GM21367 (cell line): Measurements from ENCODE around the gene ANGPTL2.

Experiments
- ATAC-seq: cut with Tn5 transposase; IDR thresholded peaks from one replicate; pipeline ENCODE4 v1.9.1; 2021; ENCODE audit not compliant: unreplicated experiment

Gene ANGPTL2

DNA sequence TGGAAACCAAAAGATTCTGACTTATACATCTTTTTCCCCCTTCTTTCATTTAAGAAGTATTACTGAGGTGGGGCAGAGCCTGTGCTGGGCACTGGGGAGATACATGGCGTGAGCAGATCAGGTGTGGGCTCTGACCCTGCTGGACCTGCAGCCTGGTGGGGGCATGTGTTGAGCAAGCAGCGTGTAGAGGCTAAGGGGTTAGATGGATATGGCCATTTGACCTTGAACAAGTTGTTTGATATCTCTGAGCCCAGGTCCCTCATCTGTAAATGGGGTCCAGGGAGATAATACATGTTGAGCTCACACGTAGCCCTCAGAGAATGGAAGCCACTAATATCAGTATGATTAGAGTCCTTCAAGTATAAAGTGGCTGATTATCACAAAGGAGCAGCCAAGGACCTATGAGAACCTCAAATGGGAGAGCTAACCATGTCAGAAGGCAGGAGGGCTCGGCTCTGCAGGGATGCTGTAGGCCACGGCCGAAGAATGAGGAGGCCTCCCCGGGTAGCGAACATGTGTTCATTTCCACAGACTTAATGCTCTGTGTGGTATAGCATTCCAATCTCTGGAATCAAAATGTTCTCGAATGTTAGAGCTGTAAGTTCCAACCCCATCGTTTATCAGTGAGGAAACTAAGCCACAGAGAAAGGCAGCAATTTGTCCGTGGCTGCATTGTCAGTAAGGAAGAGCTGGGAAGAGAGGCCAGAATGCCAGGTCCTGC is 15.4 kb upstream of the ANGPTL2 start:
- ATAC-seq: no peak

GRCh38 chr9:127136880-127137639 is 14.6 kb upstream of the ANGPTL2 start:
- no peak for ATAC-seq

- no peak for ATAC-seq
Observed at GRCh38 chr9:127136081-127136879, 13.8 kb upstream of the ANGPTL2 start.

DNA sequence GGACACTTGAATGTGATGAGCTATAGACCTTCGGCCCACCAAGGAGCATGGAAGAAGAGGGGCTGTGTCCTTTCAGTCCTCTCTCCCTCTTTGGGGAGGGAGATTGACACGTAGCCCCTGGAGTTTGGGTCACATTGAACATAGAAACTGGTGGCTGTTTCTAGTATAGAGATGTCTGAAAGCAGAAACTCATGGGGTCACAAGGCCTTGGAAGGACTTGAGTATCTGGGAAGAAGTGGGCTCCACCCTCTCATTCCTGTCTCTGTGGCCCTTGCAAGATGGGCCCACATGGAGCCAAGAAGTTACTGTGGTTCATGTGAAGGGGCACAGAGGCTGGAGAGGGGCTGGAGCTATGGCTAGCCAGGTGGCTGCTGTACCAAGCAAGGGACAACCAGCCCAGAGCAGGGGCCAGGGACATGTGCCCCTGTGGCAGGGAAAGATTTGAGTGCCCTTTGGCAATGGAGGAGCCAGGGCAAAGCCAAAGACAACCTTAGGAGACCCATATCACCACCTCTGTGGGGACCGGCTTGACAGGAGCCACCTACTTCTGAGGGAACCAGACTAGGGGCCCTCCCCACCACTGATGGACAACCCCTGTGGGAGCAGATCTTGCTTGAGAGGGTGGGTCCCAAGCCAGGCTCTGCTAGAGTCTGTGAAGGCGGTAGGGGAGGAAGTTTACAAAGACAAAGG is 12.8 kb upstream of the ANGPTL2 start:
- no peak for ATAC-seq

GRCh38 chr9:127133739-127134167 is 11.3 kb upstream of the ANGPTL2 start:
- no peak for ATAC-seq

GRCh38 chr9:127132921-127133647 is 10.6 kb upstream of the ANGPTL2 start:
- ATAC-seq: no peak

- ATAC-seq: no peak
Observed at GRCh38 chr9:127132375-127132774, 9.9 kb upstream of the ANGPTL2 start.

- ATAC-seq: no peak
Observed at GRCh38 chr9:127131871-127132270, 9.4 kb upstream of the ANGPTL2 start.

DNA sequence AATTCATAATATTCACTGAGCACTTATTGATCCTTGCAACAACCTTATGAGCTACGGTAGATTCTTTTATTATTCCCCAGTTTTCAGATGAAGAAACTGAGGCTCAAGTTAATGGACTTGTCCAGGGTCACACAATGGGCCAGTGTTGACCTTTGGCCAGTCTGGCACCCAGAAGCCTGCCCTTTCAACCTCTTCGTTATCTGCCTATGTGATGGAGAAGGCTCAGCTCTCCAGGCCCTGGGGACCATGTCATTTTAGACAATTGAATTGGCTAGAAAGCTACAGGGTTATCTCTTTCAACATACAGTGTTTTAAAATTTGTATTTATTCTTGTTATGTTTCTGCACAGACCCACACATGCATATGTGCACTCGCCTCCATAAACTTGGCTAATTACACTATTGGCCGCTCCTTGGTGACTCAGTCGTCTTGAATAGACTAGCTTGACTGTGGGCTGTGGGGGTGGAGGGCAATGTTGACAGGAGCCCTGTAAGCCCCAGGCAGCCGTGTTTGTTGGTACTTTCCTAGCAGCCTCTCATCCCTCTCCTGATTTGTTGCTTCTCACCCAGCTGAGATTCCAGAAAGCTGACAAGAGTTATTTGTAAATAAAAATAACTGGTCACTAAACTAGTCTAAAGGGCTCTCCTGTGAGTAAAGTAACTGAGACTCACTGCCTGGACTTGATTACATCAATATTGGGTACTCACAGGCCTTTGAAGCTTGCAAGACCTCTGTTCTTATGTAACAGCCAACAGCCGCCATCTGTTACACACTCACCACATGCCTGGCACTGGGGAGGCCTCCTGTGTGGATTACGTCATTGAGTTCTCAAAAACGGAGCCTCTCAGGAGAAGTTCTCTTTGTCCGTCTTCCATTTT is 8.5 kb upstream of the ANGPTL2 start:
- no peak for ATAC-seq

- ATAC-seq: no peak
Observed at GRCh38 chr9:127130235-127130634, 7.8 kb upstream of the ANGPTL2 start.

- no peak for ATAC-seq
Observed at GRCh38 chr9:127129718-127130085, 7.3 kb upstream of the ANGPTL2 start.

DNA sequence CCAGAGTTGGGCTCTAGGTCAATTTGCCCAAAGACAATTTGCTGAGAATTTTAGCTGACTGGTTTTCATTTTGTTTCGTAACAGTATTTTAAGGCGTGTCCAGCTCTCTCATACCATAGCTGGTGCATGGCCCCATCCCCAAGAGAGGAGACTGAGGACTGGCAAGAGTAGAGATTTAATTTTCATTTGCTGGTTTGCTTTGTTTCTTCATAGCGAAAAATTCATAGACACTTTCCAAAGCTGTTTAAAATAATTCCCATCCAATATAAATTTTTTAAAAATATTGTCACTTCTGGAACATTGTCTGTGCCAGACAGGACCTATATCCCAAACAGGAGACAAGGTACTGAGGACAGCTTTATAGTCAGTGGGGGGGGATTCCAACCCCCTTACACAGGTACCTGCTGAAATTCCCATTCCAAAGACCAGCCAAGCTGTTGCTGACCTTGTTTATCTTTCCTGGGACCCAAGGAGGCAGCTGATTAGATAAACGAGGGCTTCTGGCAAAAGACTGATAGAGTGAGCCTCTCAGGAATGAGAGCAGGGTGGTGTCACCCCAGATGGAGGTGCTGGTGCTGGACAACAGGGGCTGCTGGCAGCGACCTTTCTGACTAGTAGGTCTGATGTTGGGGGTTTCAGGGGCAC is 6.8 kb upstream of the ANGPTL2 start:
- no peak for ATAC-seq

GRCh38 chr9:127128341-127129072 is 6.1 kb upstream of the ANGPTL2 start:
- no peak for ATAC-seq

GRCh38 chr9:127126971-127127370 is 4.5 kb upstream of the ANGPTL2 start:
- no peak for ATAC-seq

DNA sequence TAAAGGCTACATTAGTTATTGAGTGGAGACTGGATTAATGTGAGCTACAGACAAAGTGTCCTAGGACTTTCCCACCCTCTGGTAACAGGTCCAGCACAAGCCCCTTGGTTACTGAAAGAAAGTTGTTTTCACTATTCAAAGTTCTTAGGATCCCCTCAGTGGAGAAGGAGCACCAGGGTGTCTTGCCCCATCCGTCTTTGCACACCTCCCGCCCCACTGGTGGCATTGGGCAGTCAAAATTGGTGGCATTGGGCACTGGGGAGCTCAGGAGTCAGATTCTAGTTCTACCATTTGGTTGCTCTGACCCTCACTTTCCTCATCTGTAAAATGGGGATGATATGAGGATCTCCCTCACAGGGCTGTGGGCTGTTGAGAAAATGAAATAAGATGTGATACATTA is 2.4 kb upstream of the ANGPTL2 start:
- ATAC-seq: no peak

GRCh38 chr9:127124111-127124531 is 1.7 kb upstream of the ANGPTL2 start:
- ATAC-seq: no peak

GRCh38 chr9:127123064-127123890 is 842 bp upstream of the ANGPTL2 start:
- ATAC-seq: no peak
